ENCODE measurements around the gene PLEKHG5.

Gene PLEKHG5

DNA sequence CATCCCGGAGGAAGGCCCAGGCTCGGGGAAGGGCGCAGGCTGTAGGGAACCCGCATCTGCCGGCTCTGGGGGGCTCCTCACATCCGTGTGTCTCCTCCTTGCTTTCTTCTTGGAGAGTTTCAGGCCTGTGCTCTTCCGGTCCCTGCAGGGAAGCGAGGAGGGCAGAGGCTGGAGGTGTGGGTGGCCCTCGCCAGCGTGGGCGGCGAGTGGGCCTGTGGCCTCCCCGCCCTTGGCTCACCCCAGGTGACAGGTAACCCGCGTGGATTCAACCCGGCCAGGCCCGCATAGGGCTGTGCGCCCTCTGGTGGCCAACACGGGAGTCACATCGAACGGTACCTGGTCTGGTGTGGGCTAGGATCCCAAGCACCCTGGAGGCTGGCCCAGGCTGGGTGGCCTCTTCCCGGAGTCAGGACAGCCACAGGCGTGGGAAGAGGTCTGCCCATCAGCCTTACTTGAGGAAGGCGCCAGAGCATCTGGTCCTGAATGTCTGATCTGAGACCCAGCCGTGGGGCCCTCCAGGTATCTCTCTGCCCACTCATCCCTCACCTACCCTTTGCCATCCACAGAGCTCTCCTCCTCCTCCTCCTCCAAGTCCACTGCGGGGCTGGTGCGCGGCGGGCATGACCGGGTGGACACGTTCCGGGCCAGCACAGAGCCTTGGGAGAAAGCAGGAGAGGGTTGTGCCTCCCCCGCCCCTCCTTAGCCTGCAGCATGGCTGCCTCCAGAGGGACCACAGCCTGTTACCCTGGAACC is 15.9 kb downstream of the PLEKHG5 start:
- DNase-seq = peak; percentile 24

DNA sequence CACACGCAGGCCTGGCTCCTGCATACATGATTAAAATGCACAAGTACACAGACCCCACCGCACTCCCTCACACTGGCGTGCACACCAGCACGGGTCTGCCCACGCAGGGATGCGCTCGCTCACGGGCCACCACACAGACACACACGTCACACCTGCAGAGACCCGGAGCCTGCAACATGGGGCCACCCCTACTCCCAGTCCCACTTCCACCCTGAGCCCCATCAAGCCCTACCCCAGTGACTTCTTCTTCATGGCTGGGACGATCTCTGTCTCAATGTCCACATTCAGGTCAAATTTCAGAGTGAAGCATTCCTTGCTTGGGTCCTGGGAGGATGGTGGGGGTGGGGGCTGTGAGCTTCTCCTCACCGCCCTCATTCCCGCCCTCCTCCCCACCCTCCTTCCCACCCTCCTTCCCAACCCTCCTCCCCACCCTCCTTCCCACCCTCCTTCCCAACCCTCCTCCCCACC is 16.6 kb downstream of the PLEKHG5 start:
- no peak for DNase-seq

DNA sequence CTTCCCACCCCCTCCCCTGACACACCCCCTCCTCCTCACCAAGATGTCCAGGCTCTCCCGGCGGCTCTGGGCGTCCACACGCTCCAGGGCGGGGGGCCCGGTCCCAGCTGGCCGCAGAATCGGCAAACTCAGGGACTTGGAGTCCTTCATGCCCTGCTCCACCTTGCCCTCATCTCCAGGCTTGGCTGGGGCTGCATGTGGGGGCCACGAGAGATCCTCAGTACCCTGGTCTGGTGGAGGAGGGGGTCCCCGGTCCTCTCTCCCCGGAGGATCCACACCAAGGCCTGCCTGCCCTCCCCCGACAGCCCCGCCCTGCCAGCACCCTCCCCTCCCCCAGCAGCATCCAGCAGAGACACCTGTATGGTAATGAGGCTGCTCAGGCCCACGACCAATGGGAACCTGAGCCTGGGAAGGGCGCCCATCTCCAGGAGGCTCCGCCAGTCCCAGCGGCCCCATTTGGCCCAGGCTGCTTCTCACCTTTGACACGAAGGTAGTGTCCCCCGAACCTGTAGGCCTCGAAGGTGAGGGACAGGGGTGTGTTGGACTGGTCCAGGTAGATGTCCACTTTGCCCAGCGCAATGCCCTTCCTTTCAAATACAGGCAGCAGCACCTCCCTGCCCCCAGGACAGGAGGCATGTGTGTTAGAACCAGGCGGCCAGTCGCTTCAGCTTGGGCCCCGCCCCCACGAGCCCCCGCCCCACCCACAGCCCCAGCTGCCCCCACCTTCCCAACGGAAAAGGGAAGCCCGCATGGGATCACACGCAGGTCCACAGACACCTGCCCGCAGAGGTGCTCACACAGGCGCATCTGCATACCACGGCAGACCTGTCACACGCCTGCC is 17.3 kb downstream of the PLEKHG5 start:
- DNase-seq = peak; percentile 84

DNA sequence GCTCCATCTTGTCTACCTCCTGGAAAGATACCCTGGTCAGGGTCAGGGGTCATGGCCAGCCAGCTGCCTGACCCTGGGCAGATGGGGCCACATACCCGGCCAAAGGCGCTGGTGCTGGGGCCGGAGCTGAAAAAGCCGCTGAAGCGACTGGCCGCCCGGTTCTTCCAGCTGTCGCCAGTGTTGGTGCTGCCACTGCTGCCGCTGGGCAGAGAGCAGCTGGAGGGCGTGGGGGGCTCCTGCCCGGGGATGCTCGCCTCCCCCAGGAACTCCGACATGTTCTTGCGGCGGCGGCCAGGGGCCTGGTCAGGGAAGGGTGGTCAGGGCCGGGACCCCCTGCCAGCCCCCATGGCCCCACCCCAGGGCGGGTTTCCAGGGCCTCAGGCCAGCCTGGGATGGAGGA is 18.3 kb downstream of the PLEKHG5 start:
- no peak for DNase-seq

DNA sequence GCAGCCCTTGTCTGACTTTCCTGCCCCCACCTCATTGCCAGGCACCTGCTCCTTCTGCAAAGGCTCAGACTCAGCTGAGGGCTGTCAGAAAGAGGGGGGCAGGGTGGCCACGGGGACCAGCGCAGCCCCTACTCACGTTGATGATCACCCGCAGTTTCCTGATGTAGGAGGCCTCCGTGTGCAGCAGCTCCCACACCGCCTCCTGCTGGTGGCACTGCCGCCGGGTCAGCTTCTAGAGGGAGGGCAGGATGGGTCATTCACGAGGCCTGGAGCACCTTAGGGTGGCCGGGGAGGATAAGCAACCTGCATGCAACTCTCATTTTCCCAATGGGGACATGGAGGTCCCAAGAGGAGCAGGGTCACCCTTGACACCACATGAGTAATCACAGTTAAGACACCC is 19.1 kb downstream of the PLEKHG5 start:
- DNase-seq = no peak

DNA sequence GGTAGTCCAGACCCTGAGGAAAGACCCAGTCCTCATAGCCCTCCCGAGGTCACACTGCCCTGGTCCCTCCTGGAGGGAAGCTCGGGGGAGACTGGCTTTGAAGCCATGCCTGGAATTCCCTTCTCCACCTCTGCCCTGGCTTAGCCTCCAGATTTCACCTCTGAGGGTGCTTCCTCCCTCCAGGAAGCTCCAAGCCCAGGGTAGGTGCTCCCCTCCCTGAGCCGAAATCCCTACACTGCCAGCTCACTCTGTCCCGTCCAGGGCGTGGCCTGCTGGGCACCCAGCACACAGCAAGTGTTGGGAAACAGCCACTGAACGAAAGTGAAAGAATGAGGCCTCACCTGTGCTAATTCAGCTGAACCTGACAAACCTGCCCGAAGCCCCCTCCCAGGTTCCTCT is 19.5 kb downstream of the PLEKHG5 start:
- DNase-seq = no peak

DNA sequence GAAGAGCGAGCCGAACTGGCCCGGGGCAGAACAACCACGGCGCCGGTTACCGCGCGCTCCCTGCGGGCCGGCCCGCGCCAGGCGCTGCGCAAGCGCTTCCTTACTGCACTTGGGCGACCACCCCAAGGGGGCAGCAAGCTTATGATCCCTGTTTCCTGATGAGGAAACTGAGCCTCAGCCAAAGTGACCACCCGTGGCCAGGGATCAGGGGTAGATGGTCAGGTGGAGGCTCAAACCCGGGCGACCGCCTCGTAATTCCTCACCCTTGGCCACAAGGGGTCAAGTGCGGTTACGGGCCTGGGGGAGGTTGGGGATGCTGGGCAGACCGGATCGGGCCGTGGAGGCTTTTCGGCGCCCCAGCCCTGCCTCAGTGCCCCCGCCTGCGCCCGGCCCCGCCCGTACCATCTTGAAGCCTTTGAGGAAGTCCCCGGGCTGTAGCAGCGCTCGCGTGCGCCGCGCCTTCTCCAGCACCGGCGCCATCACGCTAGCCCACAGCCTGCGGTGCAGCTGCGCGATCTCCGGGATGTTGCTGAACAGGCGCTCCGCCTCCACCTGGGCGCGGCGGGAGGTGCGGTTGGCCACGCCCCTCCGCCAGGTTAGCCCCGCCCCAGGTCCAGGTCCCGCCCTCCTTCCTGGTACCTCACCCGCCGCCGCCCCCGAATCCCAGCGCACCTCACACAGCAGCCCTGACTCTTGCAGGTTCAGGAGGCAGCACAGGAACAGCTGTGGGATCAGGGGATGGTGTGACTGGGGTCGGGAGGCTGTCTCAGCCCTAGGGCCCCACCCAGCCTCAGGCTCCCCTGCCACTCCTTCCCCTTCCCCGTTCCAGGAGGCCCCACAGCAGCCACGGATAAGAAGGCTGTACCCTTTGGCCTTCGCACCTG is 20.1 kb downstream of the PLEKHG5 start:
- no peak for DNase-seq

DNA sequence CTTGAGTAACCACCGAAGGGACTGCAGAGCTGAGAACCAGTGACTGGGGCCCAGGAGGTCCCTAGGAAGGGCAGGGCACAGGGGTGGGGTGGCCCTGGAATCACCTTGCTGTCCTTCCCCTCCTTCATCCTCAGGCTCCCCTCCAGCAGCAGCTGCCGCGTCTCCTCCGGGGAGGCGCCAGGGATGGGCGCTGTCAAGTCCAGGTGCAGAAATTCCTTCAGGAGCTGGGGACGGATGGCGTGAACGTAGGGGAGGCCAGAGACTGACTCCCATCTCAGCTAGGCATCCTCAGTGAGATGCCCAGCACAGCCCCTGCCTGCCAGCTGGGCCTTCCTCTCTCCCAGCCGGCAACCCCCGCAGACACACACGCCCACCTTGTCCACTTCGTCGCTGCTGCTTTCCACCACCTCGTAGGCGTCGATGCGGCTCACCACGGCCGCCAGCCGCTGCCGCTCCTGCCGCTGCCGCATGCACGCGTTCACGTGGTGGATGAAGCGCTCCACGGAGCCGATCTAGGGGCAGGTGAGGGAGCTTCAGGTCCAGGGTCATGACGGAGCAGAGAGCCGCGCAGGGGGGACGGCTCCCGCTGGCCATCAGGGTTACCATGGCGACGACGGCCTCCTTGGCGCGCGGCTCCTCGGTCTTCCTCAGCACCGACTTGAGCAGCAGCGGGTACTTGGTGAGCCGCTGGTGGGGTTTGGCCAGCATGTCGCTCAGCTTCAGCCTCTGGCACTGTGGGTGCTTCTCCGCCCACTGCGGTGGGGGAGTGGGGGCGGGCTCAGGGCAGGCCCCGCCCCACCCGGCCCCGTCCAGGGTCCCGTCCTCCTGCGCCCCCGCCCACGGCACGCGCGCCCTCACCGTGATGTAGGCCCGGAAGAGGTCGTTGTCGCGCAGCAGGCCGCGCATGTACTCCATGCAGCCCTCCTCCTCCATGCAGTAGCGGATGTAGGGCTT is 21.1 kb downstream of the PLEKHG5 start:
- DNase-seq = no peak

DNA sequence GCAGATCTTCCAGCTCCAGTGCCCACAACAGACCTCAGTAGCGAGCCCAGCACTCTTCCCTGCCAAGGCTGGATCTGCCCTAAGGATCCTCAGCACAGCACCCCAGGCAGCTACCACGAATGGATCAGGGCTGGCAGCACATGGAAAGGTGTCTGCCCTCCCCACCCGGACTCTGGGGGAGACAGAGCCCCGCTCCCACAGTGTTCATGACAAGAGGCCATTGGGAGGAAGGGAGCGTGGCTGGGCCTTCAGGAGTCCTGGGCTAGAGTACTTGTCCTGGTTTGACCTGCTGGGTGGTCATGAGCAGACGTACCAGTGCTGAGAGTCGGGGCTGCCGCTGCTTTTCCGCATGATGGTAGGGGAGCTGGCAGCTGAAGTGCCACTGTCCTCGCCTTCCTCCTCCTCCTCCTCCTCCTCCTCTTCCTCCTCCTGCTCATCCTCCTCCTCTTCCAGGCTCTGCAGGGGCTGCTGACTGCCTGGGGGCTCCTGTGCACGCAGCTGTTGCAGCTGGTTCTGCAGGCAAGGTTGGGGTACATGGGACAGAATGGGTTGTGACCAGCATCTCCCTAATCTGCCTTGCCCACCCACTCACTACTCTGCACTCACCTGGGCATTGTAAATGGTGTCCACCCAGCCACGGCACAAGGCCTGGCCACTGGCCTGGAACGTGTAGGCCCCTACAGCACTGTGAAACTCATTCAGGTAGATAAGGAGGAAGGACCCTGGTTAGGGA is 22.6 kb downstream of the PLEKHG5 start:
- no peak for DNase-seq

DNA sequence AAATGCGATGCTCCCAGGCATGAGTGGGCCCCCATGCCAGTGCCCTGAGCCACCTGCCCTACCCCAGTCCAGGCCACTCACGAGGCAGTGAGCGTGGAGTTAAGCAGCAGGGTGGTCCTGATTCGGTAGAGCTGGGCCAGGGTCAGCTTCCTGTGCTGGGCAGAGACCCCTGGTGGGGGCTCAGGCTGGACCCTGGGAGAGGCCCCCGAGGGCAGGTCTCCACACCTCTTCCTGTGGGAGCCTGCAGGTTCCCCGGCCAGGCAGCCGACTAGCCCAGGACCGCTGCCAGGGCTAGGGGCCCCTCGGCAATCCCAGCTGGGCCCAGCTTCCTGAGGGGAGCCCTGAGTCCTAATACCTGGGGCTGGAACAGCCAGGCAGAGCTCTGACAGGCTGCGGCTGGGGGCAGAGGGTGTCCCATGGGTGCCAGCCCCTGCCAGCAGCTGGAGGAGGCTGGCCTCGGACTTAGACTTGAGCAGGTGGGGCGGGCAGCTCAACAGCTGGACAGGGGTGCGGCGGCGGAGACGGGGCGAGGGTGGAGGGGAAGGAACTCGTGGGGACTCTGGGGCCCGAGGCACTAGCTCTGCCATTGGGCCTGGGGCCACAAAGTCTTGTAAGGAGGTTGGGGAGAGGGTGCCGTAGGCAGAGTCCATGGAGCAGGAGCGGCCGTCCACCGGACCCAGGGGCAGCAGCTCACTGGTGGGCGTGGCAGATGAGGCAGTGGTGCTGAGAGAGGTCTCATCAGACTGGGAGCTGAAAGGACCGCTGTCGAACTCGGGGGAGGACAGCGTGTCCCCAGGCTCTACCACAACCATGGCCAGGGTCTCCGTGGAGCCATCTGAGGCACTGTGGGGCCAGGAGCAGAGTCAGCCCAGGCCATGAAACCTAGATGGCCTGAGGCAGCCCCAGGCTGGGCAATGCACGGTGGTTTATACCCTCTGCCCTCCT is 23.5 kb downstream of the PLEKHG5 start:
- DNase-seq = no peak

DNA sequence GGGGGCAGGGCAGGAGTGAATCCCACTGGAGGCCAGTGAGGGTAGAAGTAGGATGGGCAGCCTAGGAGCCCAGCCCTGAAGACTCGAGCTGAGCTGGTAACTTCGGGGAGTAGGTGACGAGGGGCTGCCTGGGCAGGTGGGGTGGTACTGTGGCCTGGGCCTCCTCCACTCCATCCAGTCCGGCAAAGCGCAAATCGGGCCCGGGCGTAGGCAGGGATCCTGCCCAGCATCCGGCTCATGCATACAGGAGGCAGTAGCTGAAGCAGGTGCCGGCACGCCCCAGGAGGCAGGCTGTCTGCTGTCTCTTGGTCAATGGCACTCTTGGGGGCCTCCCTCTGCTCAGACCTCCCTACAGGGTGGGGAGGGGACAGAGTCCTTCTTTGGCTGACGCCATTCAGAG is 24.2 kb downstream of the PLEKHG5 start:
- DNase-seq = no peak

DNA sequence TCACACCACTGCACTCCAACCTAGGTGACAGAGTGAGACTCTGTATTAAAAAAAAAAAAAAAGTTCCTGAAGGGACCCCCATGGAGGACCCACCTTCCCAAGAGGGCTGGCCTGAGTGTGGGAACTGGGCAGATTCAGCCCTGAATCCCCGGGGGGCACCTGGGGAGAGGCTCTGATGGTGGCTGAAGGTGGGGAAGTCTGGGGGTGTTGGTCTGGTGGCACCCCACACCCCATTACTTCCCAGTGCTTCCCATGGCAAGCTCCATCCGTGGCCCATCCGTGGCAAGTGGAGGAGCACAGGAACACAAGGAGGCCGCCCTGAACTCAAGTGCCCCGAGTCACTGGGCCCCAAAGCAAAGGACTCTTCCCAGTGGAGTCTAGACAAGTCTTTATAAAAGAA is 24.7 kb downstream of the PLEKHG5 start:
- DNase-seq = no peak

DNA sequence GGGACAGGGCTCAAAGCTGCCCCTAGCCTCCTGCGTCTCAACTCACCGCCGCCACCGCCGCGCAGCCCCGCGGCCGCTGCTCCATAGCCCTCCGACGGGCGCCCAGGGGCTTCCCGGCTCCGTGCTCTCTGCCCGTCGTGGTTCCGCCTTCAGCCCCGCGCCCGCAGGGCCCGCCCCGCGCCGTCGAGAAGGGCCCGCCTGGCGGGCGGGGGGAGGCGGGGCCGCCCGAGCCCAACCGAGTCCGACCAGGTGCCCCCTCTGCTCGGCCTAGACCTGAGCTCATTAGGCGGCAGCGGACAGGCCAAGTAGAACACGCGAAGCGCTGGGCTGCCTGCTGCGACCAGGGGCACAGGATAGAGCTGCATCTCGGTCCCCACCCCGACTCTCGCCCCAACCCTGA is 25.4 kb downstream of the PLEKHG5 start, which contains the start of gene TNFRSF25:
TSS of gene TNFRSF25 (minus strand) at position 151 of the 400 bp plus-strand sequence. CDS start at position 85, 66 bp downstream.
- DNase-seq = no peak

DNA sequence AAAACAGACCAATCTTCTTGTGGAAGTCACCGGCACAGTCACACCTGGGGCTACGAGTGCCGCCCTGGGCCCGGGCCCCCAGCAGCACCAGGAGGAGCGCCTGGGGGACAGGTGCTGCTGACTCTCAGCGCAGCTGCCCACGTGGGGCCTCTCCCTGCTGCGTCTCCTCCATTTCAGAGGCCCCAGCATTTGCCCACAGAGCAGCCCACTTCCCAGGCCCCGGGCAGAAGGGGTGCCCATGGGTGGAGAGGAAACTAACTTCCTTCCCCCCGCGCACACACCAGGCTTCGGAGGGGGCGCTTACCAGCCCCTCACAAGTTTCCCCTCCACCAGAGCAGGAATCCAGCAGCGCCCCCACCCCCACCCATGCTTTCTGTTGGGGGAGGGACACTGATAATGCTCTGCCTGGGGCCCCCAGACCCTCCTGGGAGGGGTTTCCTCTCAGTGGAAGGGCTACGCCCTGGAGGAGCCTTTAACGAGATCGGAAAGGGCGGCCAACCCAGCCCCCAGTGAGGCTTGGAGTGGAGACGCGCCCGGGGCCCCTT is 25.9 kb downstream of the PLEKHG5 start:
- no peak for DNase-seq

DNA sequence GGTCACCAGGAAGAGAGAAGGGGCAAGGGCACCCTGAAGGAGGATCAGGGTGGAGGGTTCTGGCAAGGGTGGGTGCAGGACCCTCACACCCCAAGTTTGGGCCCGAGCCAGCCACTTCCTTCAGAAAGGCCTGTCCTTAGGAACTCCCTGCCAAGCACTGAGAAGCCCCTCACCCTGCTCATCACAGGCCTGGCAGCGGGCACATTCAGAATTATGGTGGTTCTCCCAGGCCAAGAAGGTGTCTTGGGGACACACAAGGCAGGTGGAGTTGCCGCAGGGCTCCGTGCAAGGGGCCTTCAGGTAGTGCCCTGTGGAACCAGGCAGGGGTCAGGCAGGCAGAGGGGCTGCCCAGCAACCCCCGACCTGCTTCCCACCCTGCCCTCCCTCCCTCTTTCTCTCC is 26.6 kb downstream of the PLEKHG5 start:
- no peak for DNase-seq

DNA sequence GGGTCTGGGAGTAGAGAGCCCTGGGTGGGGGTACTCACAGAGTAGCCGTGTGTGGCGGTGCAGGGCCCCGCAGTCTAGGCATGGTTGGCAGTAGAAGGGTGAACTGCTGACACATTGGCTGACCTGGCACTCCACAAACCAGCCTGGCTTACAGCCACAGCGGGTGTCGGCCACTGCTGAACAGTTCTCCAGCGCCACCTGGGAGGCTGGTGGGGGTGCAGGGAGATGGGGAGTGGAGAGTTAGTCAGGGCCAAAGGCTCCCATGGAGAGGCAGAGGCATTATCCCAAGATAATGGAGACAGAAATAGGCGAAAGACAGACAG is 27.0 kb downstream of the PLEKHG5 start:
- DNase-seq = no peak

DNA sequence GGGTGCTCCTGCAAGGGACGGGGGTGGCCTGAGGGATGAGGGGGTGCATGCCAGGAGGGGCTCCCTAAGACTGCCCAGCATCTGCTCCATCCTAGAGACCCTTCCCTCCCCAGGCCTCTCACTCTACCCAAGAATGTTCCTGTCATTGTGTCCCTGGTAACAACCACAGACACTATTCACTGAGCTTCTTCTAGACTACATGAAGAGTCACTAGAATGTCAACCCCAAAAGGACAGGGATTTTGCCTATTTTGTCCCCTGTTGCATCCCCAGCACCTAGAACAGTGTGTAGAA is 28.4 kb downstream of the PLEKHG5 start:
- no peak for DNase-seq

DNA sequence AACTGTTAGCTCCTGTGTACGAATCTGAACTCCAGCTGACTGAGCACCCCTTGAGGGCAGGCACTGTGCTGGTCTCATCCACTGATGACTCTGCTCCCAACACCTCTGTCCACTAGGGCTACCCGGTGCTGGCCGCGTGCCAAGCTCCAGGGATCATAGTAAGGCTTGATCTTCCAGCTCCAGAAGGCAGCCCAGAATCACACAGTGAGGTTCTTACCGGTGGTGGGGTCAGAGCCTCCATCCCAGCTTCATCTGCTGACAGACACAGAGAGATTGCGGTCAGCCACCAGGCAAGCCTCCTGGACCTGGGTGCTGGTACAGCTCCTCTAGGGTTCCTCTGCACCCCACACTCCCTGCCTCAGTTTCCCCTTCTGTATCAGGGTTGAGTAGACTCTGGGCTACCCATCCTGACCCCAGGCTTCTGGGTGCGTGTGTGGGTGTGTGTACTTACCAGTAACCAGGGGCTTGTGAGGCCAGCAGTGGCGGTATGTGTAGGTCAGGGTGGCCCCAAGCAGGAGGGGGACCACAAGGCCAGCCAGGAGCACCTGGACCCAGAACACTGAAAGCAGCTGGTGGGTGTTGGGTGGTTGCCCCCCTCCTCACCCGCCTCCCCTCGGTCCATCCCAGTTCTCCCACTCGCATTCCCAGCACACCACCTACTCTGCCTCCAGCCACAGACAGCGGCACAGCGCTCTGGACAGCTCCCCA is 28.9 kb downstream of the PLEKHG5 start:
- no peak for DNase-seq
